ENCODE results near the gene AP2A1. TPM values are rescaled to one million over a fixed set of nuclear protein-coding genes. Genes with fewer than 3 reads are reported as not detected.
A peak's percentile ranks its signal among the peaks of the same experiment; 100 is the strongest.

Gene AP2A1
- total and polyA plus RNA-seq, 9 of the 15 experiments (the other 6 are each of a cell fraction or from before 2014, with no cell fraction given) = 0.55 to 150 (median 31.9) TPM

- ATAC-seq (no peak), DNase-seq (ENCODE audit: extremely low read depth in 1 of 4, low spot score in 3 of 4) (no peak), FAIRE-seq (peak; percentile 11)
- no peak for TF ChIP-seq TCF3 (CRISPR knock-in tag; IDR thresholded peaks at IDR 0.05)
- TF ChIP-seq RBM17 (IDR thresholded peaks at IDR 0.05; ENCODE audit: borderline replicate concordance, low read depth, low read length) = no peak
- no peak for TF ChIP-seq NUFIP1 (IDR thresholded peaks at IDR 0.05; ENCODE audit: partially characterized antibody)
- TF ChIP-seq HSF4 (CRISPR knock-in tag; IDR thresholded peaks at IDR 0.05; ENCODE audit: borderline replicate concordance) = no peak
- no peak for TF ChIP-seq ZNF184 (CRISPR knock-in tag; IDR thresholded peaks at IDR 0.05)
- TF ChIP-seq PREB (CRISPR knock-in tag; IDR thresholded peaks at IDR 0.05) = no peak
- no peak for TF ChIP-seq HNRNPK (IDR thresholded peaks at IDR 0.05; ENCODE audit: low read depth, low read length, poor library complexity, severe bottlenecking)
- no peak for TF ChIP-seq HNRNPLL (IDR thresholded peaks at IDR 0.05; ENCODE audit: low read depth, low read length, poor library complexity, severe bottlenecking)
- TF ChIP-seq REST (IDR thresholded peaks at IDR 0.05; ENCODE audit: borderline replicate concordance) = no peak
- TF ChIP-seq REST (CRISPR knock-in tag; IDR thresholded peaks at IDR 0.05; ENCODE audit: low read depth) = no peak
- no peak overlapping the region for H2AFZ ChIP-seq (ENCODE audit: low read depth, low read length)
- ChIA-PET POLR2A (no interaction called here), CTCF (ENCODE audit: low intra/inter-chr PET ratio) (no interaction called here)
- H3K4me2 ChIP-seq (ENCODE audit: insufficient read depth, low read length) = no peak overlapping the region
- WGBS (ENCODE audit: insufficient coverage, low coverage, missing lambda C conversion rate) = 85% methylated on average over 10 of the region's 10 CpGs
- no peak overlapping the region for H3K4me3 ChIP-seq
- H3K36me3 ChIP-seq (ENCODE audit: control insufficient read depth, insufficient read depth, low read length) = no peaks in the 10 kb centered on the region
- H3K27me3 ChIP-seq (ENCODE audit: control insufficient read depth in 2 of 2, insufficient read depth in 2 of 2, low read length in 2 of 2) = no peaks in the 10 kb centered on the region
- no TSS peak for BruUV-seq (replicated peaks)
- no peaks in the 10 kb centered on the region; the same call in none of the 2 replicates for H3K9me3 ChIP-seq (replicated peaks; ENCODE audit: control insufficient read depth, insufficient read depth, low read depth, low read length)
- no peak overlapping the region for H3K9ac ChIP-seq (ENCODE audit: insufficient read depth in 1 of 2, low read depth in 2 of 2, low read length in 2 of 2)
- no peaks in the 10 kb centered on the region for H3K9me1 ChIP-seq (ENCODE audit: control insufficient read depth, insufficient read depth, low read length)
- in situ Hi-C loops (cut with MboI) (no loop called here), intact Hi-C loops (cut with micrococcal nuclease) (no loop called here)
- H3K27ac ChIP-seq (ENCODE audit: extremely low read depth, low read depth, low read length) = no peak overlapping the region
- H3K79me2 ChIP-seq (ENCODE audit: control insufficient read depth, insufficient read depth, low read length) = no peaks in the 10 kb centered on the region
- H4K20me1 ChIP-seq (replicated peaks; ENCODE audit: control insufficient read depth, insufficient read depth, low read length) = no peaks in the 10 kb centered on the region
- H3K4me1 ChIP-seq (replicated peaks in 1 of 2; ENCODE audit: control insufficient read depth in 2 of 2, insufficient read depth in 2 of 2, low read length in 2 of 2) = peaks cover 0 to 10% of the 10 kb centered on the region in 2 experiments; a peak in 3 of 5 replicates
These were observed 26.9 kb upstream of the AP2A1 start for GRCh38 chr19:49739933-49740332.
